GM03348 (cell line): ENCODE data around the gene ZFYVE26.
"Not testable (repeated sequence)": the region's sequence is repeated elsewhere in the genome, so short reads cannot be mapped to it uniquely, and the experiment has no call there.

Experiments used
- DNase-seq: peaks from one replicate; pipeline ENCODE4 v3.0.0; 2012; ENCODE audit warnings: low spot score

The ZFYVE26 gene

DNA sequence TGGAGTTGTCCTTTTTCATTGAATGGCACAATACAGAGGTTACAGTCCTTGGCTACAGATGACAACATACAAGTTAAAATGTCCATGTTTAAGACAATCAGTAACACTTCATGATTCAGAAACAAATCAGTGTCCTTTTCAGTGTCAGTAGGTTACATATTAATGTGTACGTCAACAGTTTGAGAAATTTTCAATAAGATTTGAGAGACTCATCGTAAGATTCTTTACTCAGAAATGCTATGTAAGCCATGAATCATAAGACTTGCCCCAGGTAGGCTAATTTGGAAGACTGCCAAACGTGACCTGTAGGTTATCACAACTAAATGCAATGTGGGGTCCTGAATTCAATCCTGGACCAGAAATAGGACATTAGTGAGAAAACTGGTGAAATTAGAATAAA lies 111.2 kb downstream of the ZFYVE26 start:
- no peak for DNase-seq

DNA sequence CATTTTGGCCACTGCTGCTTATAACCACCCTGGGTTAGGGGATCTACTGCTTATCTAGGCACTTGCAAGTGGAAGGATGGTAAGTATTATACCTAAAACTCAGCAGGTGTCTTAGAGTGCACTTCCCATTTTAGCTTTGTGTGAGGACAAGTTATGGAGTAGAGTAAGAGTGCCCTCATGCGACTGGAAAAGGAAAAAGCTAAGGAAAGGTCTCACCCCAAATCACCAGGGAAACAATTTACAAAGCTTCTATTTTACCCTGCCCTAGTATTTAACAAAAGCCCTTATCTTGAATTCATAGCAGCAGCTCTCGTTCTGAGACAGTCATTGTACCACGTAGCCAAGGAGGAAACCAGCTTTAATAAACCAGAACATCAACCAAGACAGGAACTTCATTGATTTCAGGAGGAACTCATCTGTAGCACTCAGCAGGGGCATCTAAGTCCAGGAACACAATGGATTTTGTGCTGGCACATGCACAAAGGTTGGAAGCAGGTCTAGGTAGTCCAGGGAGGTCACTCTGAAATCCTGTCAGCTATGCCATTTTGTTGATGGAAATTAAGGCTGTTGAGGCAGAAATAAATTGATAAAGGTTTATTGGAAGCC lies 111.8 kb downstream of the ZFYVE26 start:
- peak; percentile 67 for DNase-seq

GRCh38 chr14:67703997-67704396 lies 112.4 kb downstream of the ZFYVE26 start:
- DNase-seq, result no peak

DNA sequence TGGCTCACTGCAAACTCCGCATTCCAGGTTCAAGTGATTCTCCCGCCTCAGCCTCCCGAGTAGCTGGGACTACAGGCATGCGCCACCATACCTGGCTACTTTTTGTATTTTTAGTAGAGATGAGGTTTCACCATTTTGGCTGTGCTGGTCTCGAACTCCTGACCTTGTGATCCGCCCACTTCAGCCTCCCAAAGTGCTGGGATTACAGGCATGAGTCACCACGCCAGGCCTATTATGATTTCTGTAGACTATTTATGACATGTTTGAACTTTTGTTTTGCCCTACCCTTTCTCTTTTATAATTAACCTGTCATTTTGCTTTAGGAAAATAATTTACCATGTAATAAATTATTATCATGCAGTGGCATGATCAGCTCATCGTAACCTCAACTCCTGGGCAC lies 114.9 kb downstream of the ZFYVE26 start, which contains the start of gene RDH12:
RDH12 (plus strand) TSS at position 395 of the 400 bp plus-strand sequence. CDS start 20,757 bp downstream, outside the sequence.
- not testable (repeated sequence) for DNase-seq

DNA sequence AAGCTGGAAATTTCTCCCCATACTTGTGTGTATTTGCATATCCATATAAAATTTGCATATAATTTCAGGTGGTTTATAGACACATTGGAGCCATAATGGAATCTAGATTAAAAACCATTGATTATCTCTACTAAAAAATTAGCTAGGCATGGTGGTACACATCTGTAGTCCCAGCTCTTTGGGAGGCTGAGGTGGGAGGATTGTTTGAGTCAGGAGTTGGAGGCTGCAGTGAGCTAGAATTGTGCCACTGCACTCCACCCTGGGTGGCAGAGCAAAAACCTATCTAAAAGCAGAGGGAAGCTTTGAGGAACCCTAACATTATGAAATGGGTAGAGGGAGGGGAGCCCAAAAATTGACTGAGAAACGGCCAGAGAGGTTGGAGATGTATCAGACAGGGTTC lies 118.2 kb downstream of the ZFYVE26 start:
- DNase-seq, result no peak

GRCh38 chr14:67697006-67697405 lies 119.4 kb downstream of the ZFYVE26 start:
- no peak for DNase-seq
